Measurements from ENCODE around the gene SLAMF7. TPM values are rescaled to one million over a fixed set of nuclear protein-coding genes. Genes with fewer than 3 reads are reported as not detected.

SLAMF7 gene
- polyA plus RNA-seq, 4 donors: 1.8 to 12.2 (median 3.7) TPM

- Histone ChIP-seq H3K4me1 (ENCODE audit: control insufficient read depth in 3 of 3, insufficient read depth in 2 of 3, low read depth in 1 of 3, low read length in 2 of 3) (no peaks in the 10 kb centered on the region), H3K9me3 (ENCODE audit: control insufficient read depth in 2 of 2, insufficient read depth in 1 of 2, low read depth in 1 of 2, low read length in 1 of 2) (no peaks in the 10 kb centered on the region), H3K4me3 (ENCODE audit: low read depth in 1 of 3, low read length in 3 of 3) (no peak overlapping the region), H3K27ac (ENCODE audit: low read depth in 1 of 3, low read length in 2 of 3) (no peak overlapping the region), H3K36me3 (ENCODE audit: control insufficient read depth in 3 of 3, insufficient read depth in 2 of 3, low read depth in 1 of 3, low read length in 3 of 3) (no peaks in the 10 kb centered on the region), H3K27me3 (ENCODE audit: control insufficient read depth in 3 of 3, insufficient read depth in 3 of 3, low read length in 3 of 3) (no peaks in the 10 kb centered on the region)
- 46 to 59% (median 57%) methylated on average over 3 of the region's 3 CpGs for WGBS, 3 donors
- DNase-seq: no peak
- no peak for FAIRE-seq
Measured at GRCh38 chr1:160794376-160794775, 55.3 kb downstream of the SLAMF7 start.

- H3K27me3 ChIP-seq (ENCODE audit: control insufficient read depth in 3 of 3, insufficient read depth in 3 of 3, low read length in 3 of 3): no peaks in the 10 kb centered on the region
- peak within 1 kb of the TSS in 2 of 3 donors; percentile 35 to 81 for H3K27ac ChIP-seq (ENCODE audit: low read depth in 1 of 3, low read length in 2 of 3)
- H3K9me3 ChIP-seq (ENCODE audit: control insufficient read depth in 2 of 2, insufficient read depth in 1 of 2, low read depth in 1 of 2, low read length in 1 of 2): no peaks in the 10 kb centered on the region
- peak; percentile 9 to 74 for DNase-seq
- no peaks in the 10 kb centered on the region for H3K4me1 ChIP-seq (ENCODE audit: control insufficient read depth in 3 of 3, insufficient read depth in 2 of 3, low read depth in 1 of 3, low read length in 2 of 3)
- peak within 1 kb of the TSS in 1 of 3 donors; percentile 35 for H3K4me3 ChIP-seq (ENCODE audit: low read depth in 1 of 3, low read length in 3 of 3)
- no peaks in the 10 kb centered on the region for H3K36me3 ChIP-seq (ENCODE audit: control insufficient read depth in 3 of 3, insufficient read depth in 2 of 3, low read depth in 1 of 3, low read length in 3 of 3)
- 71 to 85% (median 73%) methylated on average over 4 of the region's 4 CpGs for WGBS, 3 donors
- FAIRE-seq: no peak
Measured at GRCh38 chr1:160795951-160796383, 56.9 kb downstream of the SLAMF7 start, which contains the start of gene LY9. Gene LY9, plus strand, starts transcription at chr1:160796174. Its CDS starts 14 bp downstream, at chr1:160796188.

GRCh38 chr1:160797271-160797709 lies 58.2 kb downstream of the SLAMF7 start:
- Histone ChIP-seq H3K36me3 (ENCODE audit: control insufficient read depth in 3 of 3, insufficient read depth in 2 of 3, low read depth in 1 of 3, low read length in 3 of 3) (no peaks in the 10 kb centered on the region), H3K9me3 (ENCODE audit: control insufficient read depth in 2 of 2, insufficient read depth in 1 of 2, low read depth in 1 of 2, low read length in 1 of 2) (no peaks in the 10 kb centered on the region), H3K27me3 (ENCODE audit: control insufficient read depth in 3 of 3, insufficient read depth in 3 of 3, low read length in 3 of 3) (no peaks in the 10 kb centered on the region), H3K4me3 (ENCODE audit: low read depth in 1 of 3, low read length in 3 of 3) (peak overlapping the region in 1 of 3 donors; percentile 35), H3K27ac (ENCODE audit: low read depth in 1 of 3, low read length in 2 of 3) (peak overlapping the region in 2 of 3 donors; percentile 35 to 81), H3K4me1 (ENCODE audit: control insufficient read depth in 3 of 3, insufficient read depth in 2 of 3, low read depth in 1 of 3, low read length in 2 of 3) (no peaks in the 10 kb centered on the region)
- 59 to 77% (median 71%) methylated on average over 3 of the region's 3 CpGs for WGBS, 3 donors
- FAIRE-seq (no peak), DNase-seq (no peak)

GRCh38 chr1:160797861-160798273 lies 58.8 kb downstream of the SLAMF7 start:
- Histone ChIP-seq H3K27ac (ENCODE audit: low read depth in 1 of 3, low read length in 2 of 3) (peak overlapping the region in 1 of 3 donors; percentile 71), H3K4me3 (ENCODE audit: low read depth in 1 of 3, low read length in 3 of 3) (no peak overlapping the region), H3K27me3 (ENCODE audit: control insufficient read depth in 3 of 3, insufficient read depth in 3 of 3, low read length in 3 of 3) (no peaks in the 10 kb centered on the region), H3K9me3 (ENCODE audit: control insufficient read depth in 2 of 2, insufficient read depth in 1 of 2, low read depth in 1 of 2, low read length in 1 of 2) (no peaks in the 10 kb centered on the region), H3K4me1 (ENCODE audit: control insufficient read depth in 3 of 3, insufficient read depth in 2 of 3, low read depth in 1 of 3, low read length in 2 of 3) (no peaks in the 10 kb centered on the region), H3K36me3 (ENCODE audit: control insufficient read depth in 3 of 3, insufficient read depth in 2 of 3, low read depth in 1 of 3, low read length in 3 of 3) (no peaks in the 10 kb centered on the region)
- 37 to 49% (median 45%) methylated on average over 4 of the region's 4 CpGs for WGBS, 3 donors
- DNase-seq (peak in 1 of 2 donors; percentile 41), FAIRE-seq (no peak)

- Histone ChIP-seq H3K9me3 (ENCODE audit: control insufficient read depth in 2 of 2, insufficient read depth in 1 of 2, low read depth in 1 of 2, low read length in 1 of 2) (no peaks in the 10 kb centered on the region), H3K27me3 (ENCODE audit: control insufficient read depth in 3 of 3, insufficient read depth in 3 of 3, low read length in 3 of 3) (no peaks in the 10 kb centered on the region), H3K4me3 (ENCODE audit: low read depth in 1 of 3, low read length in 3 of 3) (no peak overlapping the region), H3K36me3 (ENCODE audit: control insufficient read depth in 3 of 3, insufficient read depth in 2 of 3, low read depth in 1 of 3, low read length in 3 of 3) (no peaks in the 10 kb centered on the region), H3K27ac (ENCODE audit: low read depth in 1 of 3, low read length in 2 of 3) (peak overlapping the region in 1 of 3 donors; percentile 71), H3K4me1 (ENCODE audit: control insufficient read depth in 3 of 3, insufficient read depth in 2 of 3, low read depth in 1 of 3, low read length in 2 of 3) (no peaks in the 10 kb centered on the region)
- WGBS, 3 donors: 82 to 95% (median 95%) methylated on average over 2 of the region's 2 CpGs
- DNase-seq: no peak
- FAIRE-seq: no peak
Measured at GRCh38 chr1:160798439-160798838, 59.4 kb downstream of the SLAMF7 start.

GRCh38 chr1:160799641-160800040 lies 60.6 kb downstream of the SLAMF7 start:
- Histone ChIP-seq H3K36me3 (ENCODE audit: control insufficient read depth in 3 of 3, insufficient read depth in 2 of 3, low read depth in 1 of 3, low read length in 3 of 3) (no peaks in the 10 kb centered on the region), H3K27ac (ENCODE audit: low read depth in 1 of 3, low read length in 2 of 3) (no peak overlapping the region), H3K4me3 (ENCODE audit: low read depth in 1 of 3, low read length in 3 of 3) (no peak overlapping the region), H3K4me1 (ENCODE audit: control insufficient read depth in 3 of 3, insufficient read depth in 2 of 3, low read depth in 1 of 3, low read length in 2 of 3) (no peaks in the 10 kb centered on the region), H3K9me3 (ENCODE audit: control insufficient read depth in 2 of 2, insufficient read depth in 1 of 2, low read depth in 1 of 2, low read length in 1 of 2) (no peaks in the 10 kb centered on the region), H3K27me3 (ENCODE audit: control insufficient read depth in 3 of 3, insufficient read depth in 3 of 3, low read length in 3 of 3) (no peaks in the 10 kb centered on the region)
- WGBS, 3 donors: 91 to 93% (median 92%) methylated on average over 5 of the region's 5 CpGs
- FAIRE-seq (no peak), DNase-seq (no peak)

- FAIRE-seq (no peak), DNase-seq (no peak)
- Histone ChIP-seq H3K9me3 (ENCODE audit: control insufficient read depth in 2 of 2, insufficient read depth in 1 of 2, low read depth in 1 of 2, low read length in 1 of 2) (no peaks in the 10 kb centered on the region), H3K27ac (ENCODE audit: low read depth in 1 of 3, low read length in 2 of 3) (no peak overlapping the region), H3K4me3 (ENCODE audit: low read depth in 1 of 3, low read length in 3 of 3) (no peak overlapping the region), H3K36me3 (ENCODE audit: control insufficient read depth in 3 of 3, insufficient read depth in 2 of 3, low read depth in 1 of 3, low read length in 3 of 3) (no peaks in the 10 kb centered on the region), H3K4me1 (ENCODE audit: control insufficient read depth in 3 of 3, insufficient read depth in 2 of 3, low read depth in 1 of 3, low read length in 2 of 3) (no peaks in the 10 kb centered on the region), H3K27me3 (ENCODE audit: control insufficient read depth in 3 of 3, insufficient read depth in 3 of 3, low read length in 3 of 3) (no peaks in the 10 kb centered on the region)
- WGBS, 3 donors: 96 to 100% (median 98%) methylated on average over 1 of the region's 1 CpG
Measured at GRCh38 chr1:160800142-160800541, 61.1 kb downstream of the SLAMF7 start.

GRCh38 chr1:160800645-160801408 lies 61.8 kb downstream of the SLAMF7 start:
- FAIRE-seq: no peak
- Histone ChIP-seq H3K36me3 (ENCODE audit: control insufficient read depth in 3 of 3, insufficient read depth in 2 of 3, low read depth in 1 of 3, low read length in 3 of 3) (no peaks in the 10 kb centered on the region), H3K4me1 (ENCODE audit: control insufficient read depth in 3 of 3, insufficient read depth in 2 of 3, low read depth in 1 of 3, low read length in 2 of 3) (no peaks in the 10 kb centered on the region), H3K4me3 (ENCODE audit: low read depth in 1 of 3, low read length in 3 of 3) (no peak overlapping the region), H3K9me3 (ENCODE audit: control insufficient read depth in 2 of 2, insufficient read depth in 1 of 2, low read depth in 1 of 2, low read length in 1 of 2) (no peaks in the 10 kb centered on the region), H3K27ac (ENCODE audit: low read depth in 1 of 3, low read length in 2 of 3) (no peak overlapping the region), H3K27me3 (ENCODE audit: control insufficient read depth in 3 of 3, insufficient read depth in 3 of 3, low read length in 3 of 3) (no peaks in the 10 kb centered on the region)
- peak in 1 of 2 donors; percentile 20 for DNase-seq
- 37 to 47% (median 42%) methylated on average over 4 of the region's 4 CpGs for whole genome bisulfite sequencing, 3 donors
